Measurements from ENCODE around the gene ACP7.

DNA sequence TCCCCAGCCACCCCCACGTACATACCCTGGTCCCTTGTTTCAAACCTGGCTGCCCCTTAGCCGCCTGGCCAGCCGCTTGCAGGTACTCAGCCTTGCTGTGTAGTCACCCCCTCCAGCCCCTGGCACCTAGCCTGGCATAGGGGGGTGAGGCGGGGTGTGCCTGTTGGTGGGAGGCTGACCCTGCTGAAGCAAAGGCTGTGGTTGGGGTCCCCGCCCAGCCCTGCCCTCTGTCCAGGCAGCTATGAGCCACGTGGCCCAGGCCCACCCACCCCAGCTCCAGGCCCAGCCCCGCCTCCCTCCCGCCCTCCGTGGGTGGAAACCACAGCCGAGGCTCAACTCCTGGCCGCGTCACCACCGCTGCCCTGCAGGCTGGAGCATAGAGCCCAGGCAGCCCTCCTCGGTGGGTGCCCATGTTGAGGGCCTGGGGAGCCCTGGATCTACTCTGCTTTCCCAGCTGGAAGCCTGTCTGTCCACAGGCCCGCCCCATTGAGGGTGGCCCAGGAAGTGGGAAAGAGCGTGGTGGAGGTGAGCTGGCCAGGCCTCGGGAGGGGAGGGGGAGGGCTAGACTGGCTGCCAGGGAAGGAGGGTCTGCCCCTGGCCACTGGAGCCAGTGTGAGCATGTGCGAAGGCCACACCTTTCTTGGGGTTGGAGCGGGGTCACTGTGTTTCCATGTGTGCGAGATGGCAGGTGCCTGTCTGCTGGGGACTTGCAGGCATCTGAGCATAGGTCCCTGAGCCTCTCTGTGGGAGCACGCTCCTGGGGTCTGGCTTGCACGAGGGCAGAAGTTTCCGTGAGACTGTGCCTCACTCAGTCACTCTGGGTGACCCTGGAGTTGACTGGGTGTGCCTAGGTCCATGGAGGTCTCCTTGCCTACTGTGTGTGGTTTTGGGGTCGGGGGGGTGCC lies 72.4 kb downstream of the ACP7 start:
- TF ChIP-seq POLR2AphosphoS5 (IDR thresholded peaks at IDR 0.05; ENCODE audit: low read depth, low read length) (no peak), POLR2A (IDR thresholded peaks at IDR 0.05; ENCODE audit: low read depth, low read length) (no peak)

Measured in GM12892 (cell line).